EH (cell line): ENCODE measurements around the gene SNAPC3.

Experiments used
- DNase-seq: peaks from one replicate; pipeline ENCODE4 v3.0.0-alpha.2; 2015; ENCODE audit warnings: low read depth

The SNAPC3 gene

DNA sequence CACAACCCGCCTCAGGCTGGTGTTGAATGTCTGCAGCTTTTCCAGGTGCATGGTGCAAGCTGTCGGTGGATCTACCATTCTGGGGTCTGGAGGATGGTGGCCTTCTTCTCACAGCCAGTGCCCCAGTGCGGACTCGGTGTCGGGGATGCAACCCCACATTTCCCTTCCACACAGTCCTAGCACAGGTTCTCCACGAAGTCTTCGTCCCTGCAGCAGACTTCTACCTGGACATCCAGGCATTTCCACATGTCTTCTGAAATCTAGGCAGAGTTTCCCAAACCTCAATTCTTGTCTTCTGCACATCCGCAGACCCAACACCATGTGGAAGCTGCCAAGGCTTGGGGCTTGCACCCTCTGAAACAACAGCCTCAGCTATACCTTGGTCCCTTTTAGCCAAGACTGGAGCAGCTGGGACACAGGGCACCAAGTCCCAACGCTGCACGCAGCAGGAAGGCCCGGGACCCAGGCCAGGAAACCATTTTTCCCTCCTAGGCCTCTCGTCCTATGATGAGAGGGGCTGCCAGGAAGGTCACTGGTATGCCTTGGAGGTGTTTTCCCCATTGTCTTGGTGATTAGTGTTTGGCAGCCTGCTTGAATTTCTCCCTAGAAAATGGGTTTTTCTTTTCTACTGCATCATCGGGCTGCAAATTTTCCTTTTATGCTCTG, 69.9 kb downstream of the SNAPC3 start:
- no peak for DNase-seq

DNA sequence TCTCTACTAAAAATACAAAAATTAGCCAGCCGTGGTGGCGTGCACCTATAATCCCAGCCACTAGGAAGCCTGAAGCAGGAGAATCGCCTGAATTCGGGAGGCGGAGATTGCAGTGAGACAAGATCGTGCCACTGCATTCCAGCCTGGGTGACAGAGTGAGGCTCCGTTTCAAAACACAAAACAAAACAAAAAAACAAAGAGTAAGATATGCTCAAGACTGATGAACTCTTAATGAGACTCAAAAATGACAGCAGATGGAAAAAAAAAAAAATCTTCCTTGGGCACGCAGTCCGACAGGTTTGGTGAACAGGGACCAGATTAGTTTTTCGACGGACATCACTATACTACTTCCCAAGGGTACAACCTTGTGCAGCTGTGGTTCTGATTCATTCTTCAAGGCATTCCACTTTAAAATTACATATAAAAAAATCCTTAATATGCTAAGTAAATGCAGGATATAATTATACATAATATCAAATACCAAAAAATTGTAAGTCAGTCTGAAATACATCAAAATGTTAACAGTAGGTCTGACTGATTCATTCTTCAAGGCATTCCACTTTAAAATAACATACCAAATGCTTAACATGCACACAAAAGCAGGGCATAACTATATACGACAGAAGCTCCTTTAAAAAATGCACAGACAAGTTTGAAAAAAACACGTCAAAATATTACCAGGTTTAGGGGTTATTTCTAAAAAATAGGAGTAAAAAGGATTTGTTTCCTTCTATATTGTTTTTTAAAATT, 75.7 kb downstream of the SNAPC3 start:
- no peak for DNase-seq

GRCh38 chr9:15499139-15499538, 76.5 kb downstream of the SNAPC3 start:
- DNase-seq: peak; percentile 30

DNA sequence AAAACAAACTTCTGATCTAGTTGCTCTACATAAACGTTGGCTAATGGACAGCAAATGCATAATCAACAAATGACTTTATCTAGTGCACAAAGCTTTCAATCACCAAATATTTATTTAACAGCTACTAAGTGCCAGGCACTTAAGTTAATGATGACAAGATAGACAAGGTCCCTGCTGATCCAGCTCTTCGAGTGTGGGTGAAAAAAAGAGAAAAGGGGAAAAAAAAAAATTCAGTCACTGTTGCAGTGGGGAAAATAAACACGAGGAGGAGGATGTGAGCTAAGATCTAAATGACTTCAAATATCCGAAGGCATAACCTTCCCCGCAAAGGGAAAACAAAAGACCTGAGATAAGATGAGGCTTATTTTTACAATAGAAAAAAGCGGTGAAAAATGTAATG, 78.5 kb downstream of the SNAPC3 start:
- DNase-seq: no peak

GRCh38 chr9:15501803-15502202, 79.1 kb downstream of the SNAPC3 start:
- DNase-seq: no peak

DNA sequence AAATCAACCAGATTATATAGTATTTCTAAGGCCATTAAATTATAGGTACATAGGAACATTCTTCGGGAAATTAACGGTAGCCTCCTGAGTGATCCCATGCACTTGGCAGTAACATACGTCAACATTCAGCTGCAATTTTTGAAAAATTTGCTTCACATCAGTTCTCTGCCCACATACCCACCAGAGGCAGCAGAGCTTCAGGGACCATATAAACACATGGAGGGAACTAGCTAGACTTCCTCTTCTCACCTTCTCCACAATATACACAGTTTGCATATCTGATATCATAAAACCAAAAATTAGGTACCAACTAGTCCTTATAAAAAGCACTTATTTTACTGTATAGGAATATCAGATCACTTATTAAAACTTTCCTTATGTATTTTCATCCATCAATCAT, 83.2 kb downstream of the SNAPC3 start:
- no peak for DNase-seq

DNA sequence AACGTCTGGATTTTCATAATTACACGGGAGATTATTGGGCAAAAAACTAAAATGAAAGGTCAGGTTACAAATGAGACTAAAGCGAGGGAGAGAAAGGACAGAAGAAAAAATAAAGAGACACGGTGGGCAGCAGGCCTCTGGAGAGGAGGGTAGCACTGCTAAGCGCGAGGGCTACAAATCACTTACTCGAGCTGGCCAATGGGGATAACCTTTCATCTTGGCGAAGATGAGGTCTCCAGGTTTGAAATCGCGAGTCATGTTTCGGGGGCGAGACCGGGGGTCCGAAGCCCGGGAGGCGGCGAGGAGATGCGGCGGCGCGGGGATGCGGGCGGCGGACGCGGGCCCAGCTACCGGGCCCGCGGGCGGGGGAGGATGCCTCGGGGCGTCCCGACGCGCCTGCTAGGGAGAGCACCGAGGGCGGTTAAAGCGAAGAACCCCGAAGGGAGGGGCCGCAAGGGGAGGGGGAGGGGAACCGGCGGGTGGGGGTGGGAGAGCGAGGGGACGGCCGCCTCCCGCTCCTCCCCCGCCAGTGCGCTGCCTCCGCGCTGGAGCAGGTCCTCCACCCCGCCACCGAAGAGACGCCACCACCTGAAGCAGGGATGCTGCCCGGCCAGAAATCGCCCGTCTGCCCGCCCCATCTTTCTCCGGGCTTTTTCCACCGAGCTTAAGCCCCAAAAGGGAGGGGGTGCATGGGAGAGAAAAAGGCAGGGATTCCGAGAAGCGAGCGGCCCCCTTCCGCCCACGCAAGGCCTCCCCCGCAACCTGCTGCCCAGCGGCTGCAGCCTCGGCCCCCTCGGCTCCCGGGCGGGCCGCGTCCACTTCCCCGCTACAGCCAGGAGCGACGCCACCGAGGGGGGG, 87.5 kb downstream of the SNAPC3 start:
- peak; percentile 35 for DNase-seq

GRCh38 chr9:15510789-15511575, 88.3 kb downstream of the SNAPC3 start, which contains the start of gene PSIP1:
PSIP1 (minus strand) TSS chr9:15510970; CDS start chr9:15510188, 782 bp downstream.
- peak; percentile 75 for DNase-seq
